ENCODE data around the gene TOGARAM2. TPM values are rescaled to one million over a fixed set of nuclear protein-coding genes. Genes with fewer than 3 reads are reported as not detected.

The TOGARAM2 gene
- polyA plus RNA-seq, 1 donor (not counting 4 experiments of a cell fraction or from before 2014, with no cell fraction given): 0.10 TPM

DNA sequence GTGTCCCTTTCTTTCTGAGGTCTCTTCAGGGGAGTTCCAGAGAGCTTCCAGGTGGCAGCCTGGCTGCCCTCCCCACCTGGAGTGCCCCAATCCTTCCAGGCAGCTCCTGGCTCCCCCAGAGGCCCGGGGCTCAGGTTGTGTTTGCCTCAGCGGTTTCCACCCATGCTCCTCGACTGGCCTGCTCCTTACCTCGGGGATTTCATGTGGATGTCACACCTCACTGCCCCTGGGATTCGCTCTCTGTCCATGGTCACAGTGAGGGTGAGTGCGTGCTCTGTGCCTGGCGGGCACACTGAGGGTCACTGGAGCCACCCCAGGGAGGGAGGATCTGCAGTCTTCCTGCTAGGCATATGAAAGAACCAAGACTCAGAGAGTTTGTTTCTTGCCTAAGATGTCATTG is 2.1 kb upstream of the TOGARAM2 start:
- H2AFZ ChIP-seq (ENCODE audit: control insufficient read depth, low read length): peak overlapping the region; percentile 15

DNA sequence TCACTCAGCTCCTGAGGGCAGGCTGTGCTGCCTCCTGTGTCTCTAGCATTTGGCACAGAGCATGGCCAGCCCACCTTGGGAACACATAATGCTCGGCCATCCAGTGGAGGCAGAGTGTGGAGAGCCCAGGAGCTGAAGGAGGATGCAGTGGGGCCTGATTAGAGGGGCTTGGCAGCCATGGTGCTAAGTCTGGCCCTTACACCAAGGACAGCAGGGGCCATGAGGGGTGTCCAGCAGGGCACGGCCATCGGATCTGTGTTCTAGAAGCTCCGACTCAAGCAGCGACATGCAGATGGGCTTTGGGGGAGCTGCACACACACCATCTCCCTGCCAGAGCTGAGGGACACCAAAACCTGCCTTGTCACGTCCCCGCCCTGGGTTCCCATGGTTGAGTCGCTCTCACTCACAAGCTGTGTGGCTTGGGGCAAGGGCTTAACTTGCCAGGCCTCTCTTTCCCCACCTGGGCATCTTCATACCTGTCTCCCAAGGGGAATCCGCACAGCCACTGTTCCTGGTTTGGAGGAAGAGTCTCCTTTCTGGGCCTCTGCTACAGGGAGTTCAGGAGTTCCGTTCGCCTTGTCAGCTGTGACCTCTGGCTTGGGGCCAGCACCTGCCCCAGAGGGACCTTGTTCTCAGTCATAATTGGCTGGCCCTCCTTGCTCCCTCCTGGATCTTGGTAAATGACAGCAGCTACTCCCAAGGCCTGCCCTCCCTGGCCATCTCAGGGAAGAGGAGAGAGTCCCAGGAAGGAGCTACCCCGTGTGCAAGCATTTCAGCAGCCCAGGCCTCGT is 1.3 kb upstream of the TOGARAM2 start:
- no peak overlapping the region for H3K27ac ChIP-seq (ENCODE audit: control insufficient read depth, insufficient read depth, low read length)
- H3K9me3 ChIP-seq (ENCODE audit: control insufficient read depth, low read depth, low read length): no peaks in the 10 kb centered on the region
- H3K4me2 ChIP-seq (ENCODE audit: control insufficient read depth, extremely low read depth, insufficient read depth, low read depth, low read length): no peak overlapping the region
- TF ChIP-seq, protein P1, sequence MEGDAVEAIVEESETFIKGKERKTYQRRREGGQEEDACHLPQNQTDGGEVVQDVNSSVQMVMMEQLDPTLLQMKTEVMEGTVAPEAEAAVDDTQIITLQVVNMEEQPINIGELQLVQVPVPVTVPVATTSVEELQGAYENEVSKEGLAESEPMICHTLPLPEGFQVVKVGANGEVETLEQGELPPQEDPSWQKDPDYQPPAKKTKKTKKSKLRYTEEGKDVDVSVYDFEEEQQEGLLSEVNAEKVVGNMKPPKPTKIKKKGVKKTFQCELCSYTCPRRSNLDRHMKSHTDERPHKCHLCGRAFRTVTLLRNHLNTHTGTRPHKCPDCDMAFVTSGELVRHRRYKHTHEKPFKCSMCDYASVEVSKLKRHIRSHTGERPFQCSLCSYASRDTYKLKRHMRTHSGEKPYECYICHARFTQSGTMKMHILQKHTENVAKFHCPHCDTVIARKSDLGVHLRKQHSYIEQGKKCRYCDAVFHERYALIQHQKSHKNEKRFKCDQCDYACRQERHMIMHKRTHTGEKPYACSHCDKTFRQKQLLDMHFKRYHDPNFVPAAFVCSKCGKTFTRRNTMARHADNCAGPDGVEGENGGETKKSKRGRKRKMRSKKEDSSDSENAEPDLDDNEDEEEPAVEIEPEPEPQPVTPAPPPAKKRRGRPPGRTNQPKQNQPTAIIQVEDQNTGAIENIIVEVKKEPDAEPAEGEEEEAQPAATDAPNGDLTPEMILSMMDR (optimal IDR thresholded peaks at IDR 0.05 in 1 of 3, IDR thresholded peaks at IDR 0.05 in 1 of 3, conservative IDR thresholded peaks at IDR 0.05 in 1 of 3; ENCODE audit: extremely low read depth in 1 of 3, insufficient read depth in 2 of 3, low read length in 3 of 3): no peak
- TF ChIP-seq EZH2 (IDR thresholded peaks at IDR 0.05; ENCODE audit: low read length): no peak
- dilution Hi-C loops (cut with MboI; ENCODE audit: extremely low pct_ligation_motif_present, low sequenced_read_pairs): no loop called here
- no peaks in the 10 kb centered on the region for H3K79me2 ChIP-seq (ENCODE audit: control insufficient read depth, insufficient read depth, low read length)
- no peaks in the 10 kb centered on the region for H3K27me3 ChIP-seq (ENCODE audit: control insufficient read depth, extremely low read depth, insufficient read depth, low read length)
- H3K4me3 ChIP-seq (ENCODE audit: control insufficient read depth in 2 of 3, extremely low read depth in 1 of 3, insufficient read depth in 2 of 3, low read depth in 1 of 3, low read length in 3 of 3): no peak overlapping the region
- H3K9me1 ChIP-seq (ENCODE audit: control insufficient read depth, extremely low read depth, insufficient read depth, low read length): no peaks in the 10 kb centered on the region
- no peak for DNase-seq (ENCODE audit: low read depth, low spot score)
- H2AFZ ChIP-seq (ENCODE audit: control insufficient read depth, low read length): peak overlapping the region; percentile 39
- FAIRE-seq: no peak
- peaks cover 14% of the 10 kb centered on the region for H3K4me1 ChIP-seq (ENCODE audit: control insufficient read depth, extremely low read depth, insufficient read depth, low read length)
- no peak overlapping the region for H3K9ac ChIP-seq (ENCODE audit: control insufficient read depth, extremely low read depth, insufficient read depth, low read length)
- no peaks in the 10 kb centered on the region for H4K20me1 ChIP-seq (ENCODE audit: control insufficient read depth, extremely low read depth, insufficient read depth, low read length)
- no peaks in the 10 kb centered on the region for H3K36me3 ChIP-seq (ENCODE audit: control insufficient read depth in 2 of 2, extremely low read depth in 1 of 2, insufficient read depth in 2 of 2, low read length in 2 of 2)

More for the DNA sequence above, 2.1 kb upstream of the TOGARAM2 start:
- dilution Hi-C loops (cut with MboI; ENCODE audit: extremely low pct_ligation_motif_present, low sequenced_read_pairs): no loop called here
- Histone ChIP-seq H3K27me3 (ENCODE audit: control insufficient read depth, extremely low read depth, insufficient read depth, low read length) (no peaks in the 10 kb centered on the region), H4K20me1 (ENCODE audit: control insufficient read depth, extremely low read depth, insufficient read depth, low read length) (no peaks in the 10 kb centered on the region), H3K9me3 (ENCODE audit: control insufficient read depth, low read depth, low read length) (no peaks in the 10 kb centered on the region), H3K79me2 (ENCODE audit: control insufficient read depth, insufficient read depth, low read length) (no peaks in the 10 kb centered on the region), H3K4me3 (ENCODE audit: control insufficient read depth in 2 of 3, extremely low read depth in 1 of 3, insufficient read depth in 2 of 3, low read depth in 1 of 3, low read length in 3 of 3) (no peak overlapping the region), H3K9ac (ENCODE audit: control insufficient read depth, extremely low read depth, insufficient read depth, low read length) (no peak overlapping the region), H3K36me3 (ENCODE audit: control insufficient read depth in 2 of 2, extremely low read depth in 1 of 2, insufficient read depth in 2 of 2, low read length in 2 of 2) (no peaks in the 10 kb centered on the region), H3K4me1 (ENCODE audit: control insufficient read depth, extremely low read depth, insufficient read depth, low read length) (peaks cover 14% of the 10 kb centered on the region), H3K9me1 (ENCODE audit: control insufficient read depth, extremely low read depth, insufficient read depth, low read length) (no peaks in the 10 kb centered on the region), H3K4me2 (ENCODE audit: control insufficient read depth, extremely low read depth, insufficient read depth, low read depth, low read length) (no peak overlapping the region), H3K27ac (ENCODE audit: control insufficient read depth, insufficient read depth, low read length) (no peak overlapping the region)
- FAIRE-seq: no peak
- DNase-seq (ENCODE audit: low read depth, low spot score): no peak
- TF ChIP-seq, protein P1 (optimal IDR thresholded peaks at IDR 0.05 in 1 of 3, IDR thresholded peaks at IDR 0.05 in 1 of 3, conservative IDR thresholded peaks at IDR 0.05 in 1 of 3; ENCODE audit: extremely low read depth in 1 of 3, insufficient read depth in 2 of 3, low read length in 3 of 3): no peak
- TF ChIP-seq EZH2 (IDR thresholded peaks at IDR 0.05; ENCODE audit: low read length): no peak

Measured in keratinocyte (primary cell).